Motor neuron (in vitro differentiated cells): ENCODE measurements around the gene MED13L. TPM values are rescaled to one million over a fixed set of nuclear protein-coding genes. Genes with fewer than 3 reads are reported as not detected.
A peak's percentile ranks its signal among the peaks of the same experiment; 100 is the strongest.

Source experiments
- ATAC-seq, 8 experiments: fragments of 200-7000 bp; cut with Tn5 transposase; replicated peaks in 6 of 8; 2 replicates each; pipeline ENCODE4 v1.8.0; 2021; ENCODE audit warnings: mild to moderate bottlenecking in 8 of 8, moderate library complexity in 8 of 8
- H3K27ac ChIP-seq, 2 donors: fragments of 250-450 bp; sonication (Bioruptor Pico); 2 replicates each; pipeline ENCODE4 v1.9.0; 2021; ENCODE audit warnings: antibody characterized with exemption in 2 of 2, mild to moderate bottlenecking in 2 of 2, moderate library complexity in 1 of 2
- H3K4me1 ChIP-seq, 2 donors: fragments of 250-450 bp; sonication (Bioruptor Pico); replicated peaks in 1 of 2; 2 replicates each; pipeline ENCODE4 v1.6.1; 2021; ENCODE audit warnings: antibody characterized with exemption in 2 of 2, mild to moderate bottlenecking in 2 of 2, moderate library complexity in 1 of 2
- H3K4me3 ChIP-seq, 5 donors: fragments of 250-450 bp; sonication (Bioruptor Pico); 2 replicates each; pipeline ENCODE4 v1.9.0; 2021; ENCODE audit warnings: antibody characterized with exemption in 5 of 5, mild to moderate bottlenecking in 5 of 5, moderate library complexity in 4 of 5
- WGBS, 10 experiments: fragments of 450-650 bp; shearing (Covaris generic); methylation state at CpG; one replicate each; pipeline ENCODE4 v1.0.0; 2022; 5-methylcytosine and 5-hydroxymethylcytosine counted together
- in situ Hi-C, 9 experiments: fragments of 400-800 bp; cut with MboI; loops; one replicate each; pipeline ENCODE4 v1.15.0; 2021; ENCODE audit warnings: low sequenced_read_pairs in 9 of 9, low pct_unique_long_range_greater_than_20kb in 2 of 9; ENCODE audit not compliant: unreplicated experiment in 9 of 9
- total RNA-seq, 8 experiments: library from RNA; unstranded; fragments of 300-600 nt; gene quantifications; 2 replicates each; pipeline versions ENCODE4 v1.2.3 to v1.2.4, GENCODE V29; 2022

MED13L gene
- total RNA-seq, 8 experiments from 2014 or later = 40.5 to 90.5 (median 66.7) TPM

DNA sequence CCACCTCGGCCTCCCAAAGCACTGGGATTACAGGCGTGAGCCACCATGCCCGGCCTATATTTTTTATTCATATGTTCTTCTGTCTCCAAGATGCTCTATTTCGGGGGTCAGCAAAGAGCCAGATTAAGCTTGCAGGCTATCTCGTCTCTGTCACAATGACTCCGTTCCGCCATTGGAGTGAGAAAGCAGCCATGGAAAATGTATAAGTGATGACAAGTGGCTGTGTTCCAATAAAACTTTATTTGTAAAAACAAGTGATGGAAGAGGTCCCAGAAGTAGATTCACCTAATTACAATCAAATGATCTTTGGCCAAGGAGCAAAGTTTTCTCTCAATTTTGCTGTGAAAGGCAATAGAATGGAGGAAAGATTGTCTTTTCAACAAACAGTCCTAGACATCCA, 342.6 kb downstream of the MED13L start:
- in situ Hi-C loops = no loop called here
- H3K4me1 ChIP-seq = no peaks in the 10 kb centered on the region
- 60 to 100% (median 83%) methylated on average over 1 to 7 of the region's 7 CpGs; no CpG with 5 or more reads in 2 of the 10 experiments for WGBS, 10 experiments
- H3K4me3 ChIP-seq = no peak overlapping the region
- no peak overlapping the region for H3K27ac ChIP-seq
- no peak for ATAC-seq

DNA sequence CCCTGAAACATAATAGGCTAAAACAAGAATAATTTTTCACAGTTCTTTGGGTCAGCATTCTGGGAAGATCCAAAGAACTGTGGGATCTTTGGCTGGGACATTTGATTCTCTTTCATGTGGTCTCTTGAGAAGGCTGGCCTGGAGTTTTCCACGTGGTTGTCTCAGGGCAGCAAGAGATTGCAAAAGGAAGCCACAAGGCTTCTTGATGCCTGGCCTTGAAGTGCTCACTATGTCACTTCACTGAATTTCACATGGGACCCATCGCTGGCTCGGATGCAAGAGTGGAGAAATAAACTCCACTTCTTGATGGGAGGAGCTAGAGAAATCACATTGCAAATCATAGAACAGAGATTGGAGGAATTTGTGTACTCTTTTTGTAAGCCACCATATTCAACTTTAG, 343.4 kb downstream of the MED13L start:
- ATAC-seq = no peak
- H3K4me1 ChIP-seq = no peaks in the 10 kb centered on the region
- H3K4me3 ChIP-seq = no peak overlapping the region
- H3K27ac ChIP-seq = no peak overlapping the region
- in situ Hi-C loops = no loop called here
- WGBS, 10 experiments = 0 to 100% (median 69%) methylated on average over 1 to 3 of the region's 3 CpGs; no CpG with 5 or more reads in 3 of the 10 experiments

- ATAC-seq = no peak
- H3K27ac ChIP-seq = no peak overlapping the region
- 0 to 100% (median 71%) methylated on average over 1 of the region's 1 CpG; no CpG with 5 or more reads in 3 of the 10 experiments for WGBS, 10 experiments
- in situ Hi-C loops = no loop called here
- no peak overlapping the region for H3K4me3 ChIP-seq
- no peaks in the 10 kb centered on the region for H3K4me1 ChIP-seq
Measured at GRCh38 chr12:115932066-115932465, 345.4 kb downstream of the MED13L start.

DNA sequence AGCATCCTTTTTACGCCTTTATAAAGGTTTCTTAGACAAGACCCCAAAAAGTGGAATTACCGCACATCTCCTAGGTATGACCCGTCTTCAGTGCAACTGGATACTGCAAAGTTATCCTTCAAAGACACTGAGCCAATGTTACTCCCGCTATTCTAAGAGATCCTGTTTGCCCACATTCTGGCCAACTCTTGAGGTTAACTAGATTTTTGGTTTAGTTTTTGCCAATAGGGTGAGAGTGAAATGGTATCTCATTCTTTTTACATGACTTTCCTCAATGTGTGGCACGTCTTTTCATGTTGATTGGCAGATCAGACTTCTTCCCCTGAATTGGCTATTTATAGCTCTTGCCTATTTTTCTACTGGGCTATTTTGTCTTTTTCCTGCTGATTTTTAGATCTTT, 347.2 kb downstream of the MED13L start:
- Histone ChIP-seq H3K27ac (no peak overlapping the region), H3K4me3 (no peak overlapping the region), H3K4me1 (no peaks in the 10 kb centered on the region)
- 59 to 100% (median 83%) methylated on average over 1 to 4 of the region's 5 CpGs; no CpG with 5 or more reads in 1 of the 10 experiments for WGBS, 10 experiments
- in situ Hi-C loops = no loop called here
- ATAC-seq = no peak

- ATAC-seq = no peak
- no peaks in the 10 kb centered on the region for H3K4me1 ChIP-seq
- no peak overlapping the region for H3K27ac ChIP-seq
- WGBS, 10 experiments = 20 to 100% (median 80%) methylated on average over 1 to 5 of the region's 8 CpGs; no CpG with 5 or more reads in 1 of the 10 experiments
- in situ Hi-C loops = no loop called here
- H3K4me3 ChIP-seq = no peak overlapping the region
Measured at GRCh38 chr12:115926037-115926670, 351.3 kb downstream of the MED13L start.

DNA sequence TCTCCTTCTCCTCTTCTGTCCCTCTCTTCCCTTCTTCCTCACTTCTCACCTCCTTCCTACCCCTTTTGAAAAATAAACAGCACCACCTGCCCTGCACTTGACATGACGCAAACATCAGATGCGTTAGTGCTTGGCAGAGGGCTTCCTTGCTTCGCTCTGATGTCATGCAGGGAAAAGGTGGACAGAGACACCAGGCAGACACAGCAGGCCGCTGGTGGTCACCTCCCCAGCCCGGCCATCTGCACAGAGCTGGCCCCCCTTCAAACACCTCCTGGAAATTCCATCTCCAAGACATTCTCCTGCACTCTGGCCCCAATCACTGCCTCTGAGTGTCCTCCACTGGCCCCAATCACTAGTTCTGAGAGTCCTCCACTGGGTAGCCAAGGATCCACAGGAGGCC, 353.6 kb downstream of the MED13L start:
- Histone ChIP-seq H3K4me3 (no peak overlapping the region), H3K27ac (no peak overlapping the region), H3K4me1 (no peaks in the 10 kb centered on the region)
- no peak for ATAC-seq
- 40 to 100% (median 77%) methylated on average over 1 to 5 of the region's 5 CpGs for WGBS, 10 experiments
- in situ Hi-C loops = loop anchor here in 7 of 9 experiments (25.0 kb wide), 2 partner anchors 1262 to 1937 kb away; no protein-coding TSS in a partner anchor

GRCh38 chr12:115922952-115923564, 354.4 kb downstream of the MED13L start:
- H3K27ac ChIP-seq = no peak overlapping the region
- in situ Hi-C loops = loop anchor here in 7 of 9 experiments (25.0 kb wide), 2 partner anchors 1261 to 1936 kb away; no protein-coding TSS in a partner anchor
- no peak overlapping the region for H3K4me3 ChIP-seq
- H3K4me1 ChIP-seq = no peaks in the 10 kb centered on the region
- peak in 3 of 8 experiments; percentile 77 to 83 (median 79) for ATAC-seq
- 24 to 77% (median 44%) methylated on average over 1 to 7 of the region's 8 CpGs; no CpG with 5 or more reads in 1 of the 10 experiments for WGBS, 10 experiments

GRCh38 chr12:115920395-115921183, 356.9 kb downstream of the MED13L start:
- Histone ChIP-seq H3K27ac (no peak overlapping the region), H3K4me1 (peaks cover 0 to 3% of the 10 kb centered on the region in 2 donors), H3K4me3 (no peak overlapping the region)
- in situ Hi-C loops = loop anchor here in 7 of 9 experiments (25.0 kb wide), 2 partner anchors 1258 to 1933 kb away; no protein-coding TSS in a partner anchor
- WGBS, 10 experiments = 35 to 91% (median 72%) methylated on average over 1 to 3 of the region's 3 CpGs; no CpG with 5 or more reads in 1 of the 10 experiments
- no peak for ATAC-seq

DNA sequence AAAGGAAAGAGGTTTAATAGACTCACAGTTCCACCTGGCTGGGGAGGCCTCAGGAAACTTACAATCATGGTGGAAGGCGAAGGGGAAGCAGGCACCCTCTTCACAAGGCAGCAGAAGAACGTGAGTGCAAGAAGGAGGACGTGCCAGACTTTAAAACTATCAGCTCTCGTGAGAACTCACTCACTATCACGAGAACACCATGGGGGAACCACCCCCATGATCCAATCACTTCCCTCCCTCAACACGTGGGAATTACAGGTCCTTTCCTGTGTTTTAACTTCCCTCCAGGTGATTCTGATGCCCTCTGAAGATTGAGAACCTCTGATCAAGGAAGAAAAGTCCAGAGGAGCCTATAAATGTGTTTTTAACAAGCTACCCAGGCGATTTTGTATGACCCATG, 358.7 kb downstream of the MED13L start:
- 0 to 40% (median 26%) methylated on average over 2 to 7 of the region's 7 CpGs; no CpG with 5 or more reads in 2 of the 10 experiments for WGBS, 10 experiments
- no peak for ATAC-seq
- Histone ChIP-seq H3K4me3 (no peak overlapping the region), H3K4me1 (peaks cover 0 to 3% of the 10 kb centered on the region in 2 donors), H3K27ac (no peak overlapping the region)
- in situ Hi-C loops = loop anchor here in 8 of 9 experiments (10.0 to 25.0 kb wide), 3 partner anchors 1254 to 1931 kb away; no protein-coding TSS in a partner anchor

DNA sequence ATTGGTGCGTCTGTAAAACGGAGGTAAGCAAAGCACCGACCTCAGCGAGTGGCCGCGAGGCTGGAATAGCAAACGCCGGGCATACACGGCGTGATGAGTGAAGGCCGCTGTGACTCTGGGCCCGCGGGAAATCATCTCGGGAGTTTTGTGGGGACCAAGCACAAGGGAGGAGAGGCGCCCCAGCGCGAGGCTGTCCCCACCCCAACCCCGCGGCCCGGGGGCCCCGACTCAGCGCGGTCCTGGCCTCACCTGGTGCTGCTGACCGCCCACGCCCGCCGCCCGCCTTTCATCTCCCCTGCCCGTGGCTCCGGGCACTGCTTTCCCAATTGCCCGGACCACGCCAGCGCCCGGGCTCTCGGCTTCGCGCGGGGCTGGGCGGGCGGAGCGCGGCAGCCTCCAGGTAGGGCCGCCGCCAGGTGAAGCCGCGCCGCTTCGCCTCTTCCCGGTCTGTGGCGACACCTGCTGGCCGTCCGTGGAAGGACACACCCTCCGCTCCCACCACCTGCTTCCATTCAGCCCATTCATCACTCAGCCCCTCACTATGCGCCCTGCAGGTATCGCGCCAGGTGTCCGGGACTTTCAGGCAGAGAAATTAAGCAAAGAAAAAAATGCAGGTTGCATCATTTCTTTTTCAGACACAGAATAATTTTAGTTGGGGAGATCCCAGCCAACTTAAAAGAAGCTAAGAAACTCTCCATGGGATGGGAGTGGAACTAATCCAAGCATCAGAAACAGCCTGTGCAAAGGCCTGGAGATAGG, 360.4 kb downstream of the MED13L start:
- in situ Hi-C loops = loop anchor here in 8 of 9 experiments (10.0 to 25.0 kb wide), 3 partner anchors 1252 to 1930 kb away; no protein-coding TSS in a partner anchor
- peak; percentile 49 to 88 (median 58) for ATAC-seq
- no peak overlapping the region for H3K27ac ChIP-seq
- H3K4me3 ChIP-seq = peak overlapping the region; percentile 9 to 20 (median 18)
- H3K4me1 ChIP-seq = peaks cover 0 to 3% of the 10 kb centered on the region in 2 donors
- 0 to 20% (median 1%) methylated on average over 2 to 15 of the region's 57 CpGs; no CpG with 5 or more reads in 5 of the 10 experiments for WGBS, 10 experiments

DNA sequence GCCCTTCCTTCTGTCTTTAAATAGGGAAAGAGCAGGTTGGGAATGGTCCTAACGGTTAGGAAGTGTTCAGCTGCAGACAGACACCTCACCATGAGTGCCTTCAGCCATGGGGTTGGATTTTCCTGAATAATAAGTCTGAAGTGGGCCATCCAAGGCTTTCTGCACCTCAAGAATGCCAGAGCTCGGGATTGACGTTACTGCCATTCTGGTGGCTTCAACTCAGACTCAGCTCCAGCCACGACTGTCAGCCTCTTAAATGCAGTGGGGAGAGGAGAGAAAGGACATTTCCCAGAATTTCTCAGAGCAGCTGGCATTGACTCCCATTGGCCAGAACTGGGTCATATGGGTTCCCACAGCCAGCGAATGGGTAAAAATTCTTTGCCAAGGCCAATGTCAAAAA, 363.4 kb downstream of the MED13L start:
- Histone ChIP-seq H3K4me3 (no peak overlapping the region), H3K27ac (no peak overlapping the region), H3K4me1 (peaks cover 0 to 3% of the 10 kb centered on the region in 2 donors)
- in situ Hi-C loops = loop anchor here in 8 of 9 experiments (10.0 to 25.0 kb wide), 3 partner anchors 1249 to 1927 kb away; no protein-coding TSS in a partner anchor
- WGBS, 10 experiments = 20 to 100% (median 58%) methylated on average over 1 to 5 of the region's 5 CpGs; no CpG with 5 or more reads in 1 of the 10 experiments
- no peak for ATAC-seq

- Histone ChIP-seq H3K27ac (no peak overlapping the region), H3K4me3 (no peak overlapping the region), H3K4me1 (peaks cover 0 to 3% of the 10 kb centered on the region in 2 donors)
- ATAC-seq = no peak
- 14 to 83% (median 71%) methylated on average over 1 of the region's 1 CpG; no CpG with 5 or more reads in 7 of the 10 experiments for WGBS, 10 experiments
- in situ Hi-C loops = loop anchor here in 8 of 9 experiments (10.0 to 25.0 kb wide), 3 partner anchors 1248 to 1925 kb away; no protein-coding TSS in a partner anchor
Measured at GRCh38 chr12:115912440-115912839, 365.1 kb downstream of the MED13L start.
